HG02759 (cell line): ENCODE measurements around the gene GIT2.
"Not testable (repeated sequence)": the region's sequence is repeated elsewhere in the genome, so short reads cannot be mapped to it uniquely, and the experiment has no call there.

Experiments
- ATAC-seq: cut with Tn5 transposase; IDR thresholded peaks from one replicate; pipeline ENCODE4 v1.9.1; 2021; ENCODE audit warnings: mild to moderate bottlenecking, moderate library complexity; ENCODE audit not compliant: unreplicated experiment

GIT2 gene

GRCh38 chr12:109893261-109893995 is 102.7 kb downstream of the GIT2 start:
- no peak for ATAC-seq

- ATAC-seq, result peak; percentile 68
Measured at GRCh38 chr12:109892748-109893147, 103.4 kb downstream of the GIT2 start.

- ATAC-seq, result no peak
Measured at GRCh38 chr12:109892165-109892715, 103.9 kb downstream of the GIT2 start.

GRCh38 chr12:109891731-109892130 is 104.4 kb downstream of the GIT2 start:
- ATAC-seq, result not testable (repeated sequence)

- no peak for ATAC-seq
Measured at GRCh38 chr12:109890620-109891170, 105.5 kb downstream of the GIT2 start.

- ATAC-seq, result no peak
Measured at GRCh38 chr12:109888179-109889020, 107.8 kb downstream of the GIT2 start.

GRCh38 chr12:109885616-109886015 is 110.6 kb downstream of the GIT2 start:
- ATAC-seq, result no peak

- ATAC-seq, result no peak
Measured at GRCh38 chr12:109883461-109883860, 112.7 kb downstream of the GIT2 start.

- no peak for ATAC-seq
Measured at GRCh38 chr12:109881752-109882151, 114.4 kb downstream of the GIT2 start.

- no peak for ATAC-seq
Measured at GRCh38 chr12:109880938-109881337, 115.2 kb downstream of the GIT2 start.

GRCh38 chr12:109880043-109880931 is 115.9 kb downstream of the GIT2 start, which contains the start of gene GLTP:
Gene GLTP, minus strand, starts transcription at chr12:109880541. Its CDS starts 167 bp downstream, at chr12:109880374.
- peak; percentile 95 for ATAC-seq
